Astrocyte (in vitro differentiated cells and primary cell): ENCODE measurements around the gene PSMD12. TPM values are rescaled to one million over a fixed set of nuclear protein-coding genes. Genes with fewer than 3 reads are reported as not detected.

ENCODE experiments used
- DNase-seq: peaks from one replicate; pipeline ENCODE4 v3.0.0-alpha.2; 2010; ENCODE audit warnings: low read depth
- FAIRE-seq: peaks from 2 replicates; lab custom pipeline; 2011; peaks lifted over from hg19 to GRCh38; lab: Jason Lieb, UNC
- H2AFZ ChIP-seq: 2 replicates; pipeline ENCODE4 v1.6.0; 2012; ENCODE audit warnings: low read depth, low read length, inconsistent platforms
- H3K27ac ChIP-seq: 2 replicates; pipeline ENCODE4 v1.5.1; 2011; ENCODE audit warnings: low read depth, low read length, inconsistent platforms
- H3K27me3 ChIP-seq: 2 replicates; pipeline ENCODE4 v1.6.0; 2011; ENCODE audit warnings: low read length, inconsistent platforms; ENCODE audit not compliant: insufficient read depth
- H3K36me3 ChIP-seq: 2 replicates; pipeline ENCODE4 v1.5.1; 2011; ENCODE audit warnings: low read length, inconsistent platforms; ENCODE audit not compliant: insufficient read depth
- H3K4me1 ChIP-seq: 2 replicates; pipeline ENCODE4 v1.5.1; 2011; ENCODE audit warnings: low read length, inconsistent platforms; ENCODE audit not compliant: insufficient read depth
- H3K4me2 ChIP-seq: 2 replicates; pipeline ENCODE4 v1.6.0; 2012; ENCODE audit warnings: low read length, inconsistent platforms
- H3K4me3 ChIP-seq: 2 replicates; pipeline ENCODE4 v1.5.1; 2011; ENCODE audit warnings: low read depth, mild to moderate bottlenecking, low read length, inconsistent platforms; ENCODE audit not compliant: insufficient read depth
- H3K79me2 ChIP-seq: 2 replicates; pipeline ENCODE4 v1.6.0; 2012; ENCODE audit warnings: mild to moderate bottlenecking, low read length, inconsistent platforms; ENCODE audit not compliant: insufficient read depth
- H3K9ac ChIP-seq: 2 replicates; pipeline ENCODE4 v1.6.0; 2012; ENCODE audit warnings: mild to moderate bottlenecking, low read length, inconsistent platforms
- H3K9me3 ChIP-seq: 2 replicates; pipeline ENCODE4 v1.5.1; 2012; ENCODE audit warnings: low read depth, mild to moderate bottlenecking, low read length, inconsistent platforms; ENCODE audit not compliant: insufficient read depth
- H4K20me1 ChIP-seq: 2 replicates; pipeline ENCODE4 v1.6.0; 2012; ENCODE audit warnings: low read length, inconsistent platforms; ENCODE audit not compliant: insufficient read depth
- H3K27ac Mint-ChIP-seq: one replicate; pipeline ENCODE4 v1.8.0; 2021; ENCODE audit warnings: mild to moderate bottlenecking, mixed read lengths; ENCODE audit not compliant: unreplicated experiment
- H3K27me3 Mint-ChIP-seq: one replicate; pipeline ENCODE4 v1.8.0; 2021; ENCODE audit warnings: low read depth, mixed read lengths; ENCODE audit not compliant: unreplicated experiment
- H3K36me3 Mint-ChIP-seq: one replicate; pipeline ENCODE4 v1.8.0; 2021; ENCODE audit warnings: low read depth, mixed read lengths; ENCODE audit not compliant: unreplicated experiment
- H3K4me1 Mint-ChIP-seq: one replicate; pipeline ENCODE4 v1.8.0; 2021; ENCODE audit warnings: low read depth, mixed read lengths; ENCODE audit not compliant: unreplicated experiment
- H3K4me3 Mint-ChIP-seq: one replicate; pipeline ENCODE4 v1.8.0; 2021; ENCODE audit warnings: mild to moderate bottlenecking, moderate library complexity, mixed read lengths; ENCODE audit not compliant: unreplicated experiment
- H3K9me3 Mint-ChIP-seq: one replicate; pipeline ENCODE4 v1.8.0; 2021; ENCODE audit warnings: mild to moderate bottlenecking, mixed read lengths; ENCODE audit not compliant: unreplicated experiment
- CTCF ChIP-seq: IDR thresholded peaks from 2 replicates; pipeline ENCODE4 v1.5.1; 2011; ENCODE audit warnings: low read depth, mild to moderate bottlenecking, inconsistent platforms, low read length, moderate library complexity; ENCODE audit not compliant: insufficient read depth
- EZH2 ChIP-seq: IDR thresholded peaks from 2 replicates; pipeline ENCODE4 v1.6.1; 2012; ENCODE audit warnings: mild to moderate bottlenecking, low read length, inconsistent platforms; ENCODE audit not compliant: insufficient read depth
- total RNA-seq: library from RNA; stranded (reverse); gene quantifications from 2 replicates; pipeline ENCODE4 v1.2.1, GENCODE V29; 2021

Gene PSMD12
- total RNA-seq, 1 donor from 2014 or later = 74.1 TPM

GRCh38 chr17:67360880-67361279 lies 5.5 kb downstream of the PSMD12 start:
- H3K36me3 Mint-ChIP-seq = peaks cover 6% of the 10 kb centered on the region
- H3K9me3 Mint-ChIP-seq = no peaks in the 10 kb centered on the region
- DNase-seq = no peak
- Histone ChIP-seq H3K4me3 (no peak overlapping the region), H2AFZ (no peak overlapping the region), H3K79me2 (peaks cover 96% of the 10 kb centered on the region), H4K20me1 (peaks cover 84% of the 10 kb centered on the region), H3K9ac (no peak overlapping the region), H3K27me3 (no peaks in the 10 kb centered on the region), H3K4me2 (no peak overlapping the region), H3K4me1 (peaks cover 13% of the 10 kb centered on the region), H3K27ac (no peak overlapping the region), H3K36me3 (peaks cover 26% of the 10 kb centered on the region), H3K9me3 (no peaks in the 10 kb centered on the region)
- H3K4me3 Mint-ChIP-seq = no peak overlapping the region
- H3K27ac Mint-ChIP-seq = peak overlapping the region; percentile 48
- H3K27me3 Mint-ChIP-seq = no peaks in the 10 kb centered on the region
- peaks cover 23% of the 10 kb centered on the region for H3K4me1 Mint-ChIP-seq
- no peak for TF ChIP-seq CTCF
- no peak for TF ChIP-seq EZH2
- no peak for FAIRE-seq

- Histone ChIP-seq H3K9me3 (no peaks in the 10 kb centered on the region), H3K79me2 (peaks cover 96% of the 10 kb centered on the region), H3K9ac (no peak overlapping the region), H3K36me3 (peaks cover 27% of the 10 kb centered on the region), H3K4me2 (peak overlapping the region; percentile 6), H4K20me1 (peaks cover 82% of the 10 kb centered on the region), H2AFZ (no peak overlapping the region), H3K4me1 (peaks cover 10% of the 10 kb centered on the region), H3K27ac (no peak overlapping the region), H3K4me3 (no peak overlapping the region), H3K27me3 (no peaks in the 10 kb centered on the region)
- H3K27ac Mint-ChIP-seq = peak overlapping the region; percentile 51
- H3K4me1 Mint-ChIP-seq = peaks cover 23% of the 10 kb centered on the region
- H3K36me3 Mint-ChIP-seq = peaks cover 8% of the 10 kb centered on the region
- H3K9me3 Mint-ChIP-seq = no peaks in the 10 kb centered on the region
- DNase-seq = no peak
- no peak overlapping the region for H3K4me3 Mint-ChIP-seq
- TF ChIP-seq EZH2 = no peak
- peak; percentile 37 for TF ChIP-seq CTCF
- FAIRE-seq = no peak
- H3K27me3 Mint-ChIP-seq = no peaks in the 10 kb centered on the region
Observed at GRCh38 chr17:67359960-67360791, 6.2 kb downstream of the PSMD12 start.

- FAIRE-seq = no peak
- Mint-ChIP-seq H3K4me3 (no peak overlapping the region), H3K4me1 (peaks cover 14% of the 10 kb centered on the region), H3K9me3 (no peaks in the 10 kb centered on the region), H3K36me3 (peaks cover 8% of the 10 kb centered on the region), H3K27me3 (no peaks in the 10 kb centered on the region), H3K27ac (peak overlapping the region; percentile 18)
- Histone ChIP-seq H3K36me3 (peaks cover 36% of the 10 kb centered on the region), H3K4me3 (no peak overlapping the region), H3K9ac (no peak overlapping the region), H3K9me3 (no peaks in the 10 kb centered on the region), H3K79me2 (peaks cover 89% of the 10 kb centered on the region), H3K27ac (no peak overlapping the region), H2AFZ (no peak overlapping the region), H4K20me1 (peaks cover 76% of the 10 kb centered on the region), H3K27me3 (no peaks in the 10 kb centered on the region), H3K4me1 (peaks cover 5% of the 10 kb centered on the region), H3K4me2 (peak overlapping the region; percentile 34)
- peak; percentile 33 for DNase-seq
- TF ChIP-seq EZH2 = no peak
- no peak for TF ChIP-seq CTCF
Observed at GRCh38 chr17:67358612-67359011, 7.8 kb downstream of the PSMD12 start.
